Measurements from ENCODE around the gene HPGDS.
"Not testable (repeated sequence)": the region's sequence is repeated elsewhere in the genome, so short reads cannot be mapped to it uniquely, and the experiment has no call there.

Gene HPGDS

DNA sequence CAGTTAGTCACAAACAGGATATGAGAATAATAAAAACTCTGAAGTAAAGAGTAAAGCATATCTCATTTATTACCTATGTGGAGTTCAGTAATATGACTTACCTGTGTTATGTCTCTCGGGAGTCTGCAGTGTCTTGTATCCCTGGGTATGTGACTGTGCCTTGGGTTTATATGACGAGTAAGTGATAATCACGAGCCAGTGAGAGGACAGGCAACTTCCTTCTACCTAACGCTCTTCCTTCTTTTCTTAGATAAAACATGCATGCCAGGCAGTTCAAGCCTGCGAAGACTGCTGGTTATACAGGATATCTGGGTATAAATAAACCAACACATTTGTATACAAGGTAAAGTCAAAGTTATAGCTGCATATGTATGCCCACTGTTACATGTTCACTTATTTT, at the start of gene HPGDS:
HPGDS (minus strand) TSS at position 143 of the 400 bp plus-strand sequence. CDS start 8,207 bp downstream, outside the sequence.
- Histone ChIP-seq H3K4me3 (ENCODE audit: low read depth, low read length) (no peak within 1 kb of the TSS), H3K27me3 (ENCODE audit: insufficient read depth, low read length) (no peaks in the 10 kb centered on the region), H3K79me2 (ENCODE audit: control insufficient read depth, insufficient read depth, low read length, unreplicated experiment) (no peaks in the 10 kb centered on the region), H3K4me1 (ENCODE audit: control insufficient read depth, insufficient read depth, low read length, unreplicated experiment) (peaks cover 7% of the 10 kb centered on the region), H2AFZ (ENCODE audit: low read length, unreplicated experiment) (peak within 1 kb of the TSS; percentile 41), H3K27ac (ENCODE audit: low read depth, low read length) (no peak within 1 kb of the TSS), H3K36me3 (ENCODE audit: insufficient read depth, low read length) (no peaks in the 10 kb centered on the region)

DNA sequence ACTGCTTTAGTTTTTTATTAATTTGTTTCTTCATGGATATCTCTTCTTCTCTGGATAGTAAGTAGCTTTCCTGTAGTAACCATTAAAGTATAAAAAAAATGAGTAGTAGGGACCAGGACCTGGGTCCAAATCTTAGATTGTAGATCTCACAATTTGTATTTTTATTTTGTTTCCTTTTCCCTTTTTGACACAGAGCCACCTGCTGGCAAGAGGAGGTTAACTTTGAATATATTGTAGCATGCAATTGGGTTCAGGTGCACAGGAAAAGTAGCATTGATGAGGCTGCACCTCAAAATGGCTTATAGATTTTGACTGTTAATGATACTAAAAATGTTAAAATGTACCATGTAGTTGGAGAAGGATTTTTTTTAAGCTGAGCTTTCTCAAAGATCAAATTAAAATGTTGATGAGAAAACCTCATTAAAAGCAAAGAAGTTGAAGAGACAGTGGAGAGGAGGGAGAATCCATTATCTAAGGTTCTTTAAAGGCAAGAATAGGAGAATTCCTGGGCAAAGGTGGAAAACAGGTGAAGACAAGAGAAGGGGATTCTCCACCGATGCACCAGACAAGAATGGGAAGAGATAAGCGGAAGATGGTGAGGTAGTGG, 48.3 kb upstream of the HPGDS start:
- Histone ChIP-seq H3K79me2 (ENCODE audit: control insufficient read depth, insufficient read depth, low read length, unreplicated experiment) (no peaks in the 10 kb centered on the region), H2AFZ (ENCODE audit: low read length, unreplicated experiment) (no peak overlapping the region), H3K4me1 (ENCODE audit: control insufficient read depth, insufficient read depth, low read length, unreplicated experiment) (no peaks in the 10 kb centered on the region), H3K27me3 (ENCODE audit: insufficient read depth, low read length) (no peaks in the 10 kb centered on the region), H3K27ac (ENCODE audit: low read depth, low read length) (no peak overlapping the region), H3K36me3 (ENCODE audit: insufficient read depth, low read length) (no peaks in the 10 kb centered on the region), H3K4me3 (ENCODE audit: low read depth, low read length) (no peak overlapping the region)

DNA sequence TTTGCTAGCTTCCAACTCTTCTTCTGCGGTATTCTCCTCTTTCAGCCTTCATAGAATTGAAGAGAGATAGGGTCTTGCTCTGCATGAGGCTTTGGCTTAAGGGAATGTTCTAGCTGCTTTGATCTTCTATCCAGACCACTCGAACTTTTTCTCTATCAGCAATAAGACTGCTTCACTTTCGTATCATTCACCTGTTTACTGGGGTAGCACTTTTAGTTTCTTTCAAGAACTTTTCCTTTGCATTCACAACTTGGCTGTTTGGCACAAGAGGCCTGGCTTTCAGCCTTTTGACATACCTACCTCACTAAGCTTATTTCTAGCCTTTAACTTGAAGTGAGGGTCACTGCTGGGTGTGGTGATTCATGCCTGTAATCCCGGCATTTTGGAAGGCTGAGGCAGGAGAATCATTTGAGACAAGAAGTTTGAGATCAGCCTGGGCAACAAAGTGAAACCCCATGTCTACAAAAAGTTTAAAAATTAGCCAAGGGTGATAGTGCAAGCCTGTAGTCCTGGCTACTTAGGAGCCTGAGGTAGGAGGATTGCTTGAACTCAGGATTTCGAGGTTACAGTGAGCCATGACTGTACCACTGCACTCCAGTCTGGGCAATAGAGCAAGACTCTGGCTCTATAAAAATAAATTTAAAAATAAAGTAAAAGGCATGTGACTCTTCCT, 47.1 kb upstream of the HPGDS start:
- Histone ChIP-seq H3K79me2 (ENCODE audit: control insufficient read depth, insufficient read depth, low read length, unreplicated experiment) (no peaks in the 10 kb centered on the region), H3K4me1 (ENCODE audit: control insufficient read depth, insufficient read depth, low read length, unreplicated experiment) (no peaks in the 10 kb centered on the region), H3K36me3 (ENCODE audit: insufficient read depth, low read length) (no peaks in the 10 kb centered on the region), H3K4me3 (ENCODE audit: low read depth, low read length) (no peak overlapping the region), H2AFZ (ENCODE audit: low read length, unreplicated experiment) (no peak overlapping the region), H3K27me3 (ENCODE audit: insufficient read depth, low read length) (no peaks in the 10 kb centered on the region), H3K27ac (ENCODE audit: low read depth, low read length) (no peak overlapping the region)

DNA sequence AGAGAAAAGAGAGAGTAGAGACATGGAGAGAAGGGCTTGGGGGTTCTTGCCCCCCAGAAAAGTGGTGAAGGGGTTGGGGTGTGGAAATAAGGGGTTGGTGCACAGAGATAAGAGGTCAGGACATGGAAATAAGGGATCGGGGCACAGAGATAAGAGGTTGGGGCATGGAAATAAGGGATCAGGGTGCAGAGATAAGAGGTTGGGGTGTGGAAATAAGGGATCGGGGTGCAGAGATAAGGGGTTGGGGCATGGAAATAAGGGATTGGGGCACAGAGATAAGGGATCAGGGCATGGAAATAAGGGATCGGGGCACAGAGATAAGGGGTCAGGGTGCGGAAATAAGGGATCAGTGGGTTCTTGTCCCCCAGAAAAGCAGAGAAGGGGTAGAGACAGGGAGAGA, 45.3 kb upstream of the HPGDS start:
- not testable (repeated sequence) for H3K79me2 ChIP-seq (ENCODE audit: control insufficient read depth, insufficient read depth, low read length, unreplicated experiment); H3K4me1 ChIP-seq (ENCODE audit: control insufficient read depth, insufficient read depth, low read length, unreplicated experiment); H3K4me3 ChIP-seq (ENCODE audit: low read depth, low read length); H3K36me3 ChIP-seq (ENCODE audit: insufficient read depth, low read length); H3K27ac ChIP-seq (ENCODE audit: low read depth, low read length); H2AFZ ChIP-seq (ENCODE audit: low read length, unreplicated experiment); H3K27me3 ChIP-seq (ENCODE audit: insufficient read depth, low read length)

DNA sequence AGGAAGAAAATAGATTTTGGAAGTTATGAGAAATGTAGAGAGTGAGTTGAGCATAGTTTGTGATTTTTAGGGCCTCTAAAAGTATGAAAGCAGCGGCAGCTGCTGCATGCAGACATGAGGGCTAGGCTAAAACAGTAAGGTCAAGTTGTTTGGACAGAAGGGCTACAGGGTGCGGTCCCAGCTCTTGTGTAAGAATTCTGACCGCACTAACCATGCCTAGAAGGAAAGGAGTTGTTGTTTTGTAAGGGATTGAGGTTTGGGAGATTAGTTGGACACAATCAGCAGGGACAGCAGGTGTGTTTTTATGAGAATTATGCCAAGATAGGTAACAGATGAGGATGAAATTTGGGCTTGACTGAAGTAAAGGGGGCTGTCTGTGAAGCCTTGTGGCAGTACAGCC, 42.8 kb upstream of the HPGDS start:
- H3K79me2 ChIP-seq (ENCODE audit: control insufficient read depth, insufficient read depth, low read length, unreplicated experiment); H3K4me1 ChIP-seq (ENCODE audit: control insufficient read depth, insufficient read depth, low read length, unreplicated experiment); H3K27ac ChIP-seq (ENCODE audit: low read depth, low read length); H3K27me3 ChIP-seq (ENCODE audit: insufficient read depth, low read length); H3K36me3 ChIP-seq (ENCODE audit: insufficient read depth, low read length); H3K4me3 ChIP-seq (ENCODE audit: low read depth, low read length); H2AFZ ChIP-seq (ENCODE audit: low read length, unreplicated experiment): not testable (repeated sequence)

DNA sequence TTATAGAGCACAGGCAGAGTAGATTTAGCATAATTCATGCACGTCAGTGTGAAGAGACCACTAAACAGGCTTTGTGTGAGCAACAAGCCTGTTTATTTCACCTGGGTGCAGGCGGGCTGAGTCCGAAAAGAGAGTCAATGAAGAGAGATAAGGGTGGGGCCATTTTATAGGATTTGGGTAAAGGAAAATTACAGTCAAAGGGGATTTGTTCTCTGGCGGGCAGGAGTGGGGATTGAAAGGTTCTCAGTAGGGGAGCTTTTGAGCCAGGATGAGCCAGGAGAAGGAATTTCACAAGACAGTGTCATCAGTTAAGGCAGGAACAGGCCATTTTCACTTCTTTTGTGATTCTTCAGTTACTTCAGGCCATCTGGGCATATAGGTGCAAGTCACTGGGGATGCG, 40.3 kb upstream of the HPGDS start:
- not testable (repeated sequence) for H3K27ac ChIP-seq (ENCODE audit: low read depth, low read length); H3K27me3 ChIP-seq (ENCODE audit: insufficient read depth, low read length); H3K4me3 ChIP-seq (ENCODE audit: low read depth, low read length); H2AFZ ChIP-seq (ENCODE audit: low read length, unreplicated experiment); H3K36me3 ChIP-seq (ENCODE audit: insufficient read depth, low read length); H3K4me1 ChIP-seq (ENCODE audit: control insufficient read depth, insufficient read depth, low read length, unreplicated experiment); H3K79me2 ChIP-seq (ENCODE audit: control insufficient read depth, insufficient read depth, low read length, unreplicated experiment)

DNA sequence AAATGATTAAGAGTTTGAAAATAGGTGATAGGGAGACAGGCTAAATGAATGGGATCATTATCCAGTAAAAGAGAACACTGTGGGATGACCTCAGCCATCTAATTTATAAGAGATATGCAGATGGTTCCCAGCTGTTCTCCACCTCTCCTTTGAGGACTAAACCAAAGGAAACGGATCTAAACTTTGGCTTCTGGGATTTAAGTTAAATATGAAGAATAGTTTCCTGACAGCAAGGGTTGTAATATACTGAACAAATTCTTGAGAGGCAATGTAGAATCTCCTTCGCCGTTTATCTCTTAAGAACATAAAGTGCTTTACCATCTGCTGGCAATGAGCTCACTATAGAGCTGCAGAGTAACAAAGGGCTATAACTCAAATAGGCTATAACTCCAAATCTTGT, 35.4 kb upstream of the HPGDS start:
- Histone ChIP-seq H2AFZ (ENCODE audit: low read length, unreplicated experiment) (no peak overlapping the region), H3K27me3 (ENCODE audit: insufficient read depth, low read length) (no peaks in the 10 kb centered on the region), H3K4me1 (ENCODE audit: control insufficient read depth, insufficient read depth, low read length, unreplicated experiment) (no peaks in the 10 kb centered on the region), H3K79me2 (ENCODE audit: control insufficient read depth, insufficient read depth, low read length, unreplicated experiment) (no peaks in the 10 kb centered on the region), H3K36me3 (ENCODE audit: insufficient read depth, low read length) (no peaks in the 10 kb centered on the region), H3K4me3 (ENCODE audit: low read depth, low read length) (no peak overlapping the region), H3K27ac (ENCODE audit: low read depth, low read length) (no peak overlapping the region)

DNA sequence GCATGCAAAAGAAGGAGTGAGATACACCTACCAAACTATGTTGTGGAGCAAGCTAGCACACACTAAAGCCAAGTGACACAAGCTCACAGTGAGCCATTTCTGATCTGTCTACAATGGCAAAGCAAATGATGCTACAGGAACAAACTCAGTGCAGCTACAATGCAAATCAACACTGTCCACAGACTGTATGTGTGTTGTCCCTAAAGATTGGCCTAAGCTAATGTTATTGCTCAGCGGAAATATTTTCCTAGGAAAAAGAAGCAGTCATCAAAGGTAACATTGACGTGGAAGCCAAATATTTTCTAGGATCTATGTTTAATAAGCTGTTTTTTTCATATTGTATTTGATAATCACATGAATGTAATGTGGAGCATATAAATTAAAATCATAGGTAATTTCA, 34.7 kb upstream of the HPGDS start:
- H3K27ac ChIP-seq (ENCODE audit: low read depth, low read length) = no peak overlapping the region
- H3K36me3 ChIP-seq (ENCODE audit: insufficient read depth, low read length) = no peaks in the 10 kb centered on the region
- H3K27me3 ChIP-seq (ENCODE audit: insufficient read depth, low read length) = no peaks in the 10 kb centered on the region
- no peaks in the 10 kb centered on the region for H3K4me1 ChIP-seq (ENCODE audit: control insufficient read depth, insufficient read depth, low read length, unreplicated experiment)
- no peaks in the 10 kb centered on the region for H3K79me2 ChIP-seq (ENCODE audit: control insufficient read depth, insufficient read depth, low read length, unreplicated experiment)
- no peak overlapping the region for H2AFZ ChIP-seq (ENCODE audit: low read length, unreplicated experiment)
- H3K4me3 ChIP-seq (ENCODE audit: low read depth, low read length) = no peak overlapping the region

DNA sequence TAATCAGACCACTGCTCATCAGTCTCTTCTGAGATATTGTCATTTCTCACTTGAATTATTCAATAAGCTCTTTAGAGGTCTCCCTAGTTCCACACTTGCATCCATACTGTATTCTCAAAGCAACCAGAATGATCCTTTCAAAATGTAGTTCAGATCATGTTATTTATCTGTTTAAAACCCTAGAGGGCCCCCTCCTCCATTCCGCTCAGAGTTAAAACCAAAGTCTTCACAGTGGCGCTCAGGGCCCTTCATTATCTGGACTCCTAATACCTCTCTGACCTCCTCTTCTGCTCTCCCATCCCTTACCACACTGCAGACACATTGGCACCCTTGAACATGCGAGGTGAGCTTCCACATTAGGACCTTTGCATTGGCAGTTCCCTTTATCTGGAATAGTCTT, 32.7 kb upstream of the HPGDS start:
- Histone ChIP-seq H3K4me3 (ENCODE audit: low read depth, low read length) (no peak overlapping the region), H3K27ac (ENCODE audit: low read depth, low read length) (no peak overlapping the region), H2AFZ (ENCODE audit: low read length, unreplicated experiment) (no peak overlapping the region), H3K36me3 (ENCODE audit: insufficient read depth, low read length) (no peaks in the 10 kb centered on the region), H3K27me3 (ENCODE audit: insufficient read depth, low read length) (no peaks in the 10 kb centered on the region), H3K79me2 (ENCODE audit: control insufficient read depth, insufficient read depth, low read length, unreplicated experiment) (no peaks in the 10 kb centered on the region), H3K4me1 (ENCODE audit: control insufficient read depth, insufficient read depth, low read length, unreplicated experiment) (no peaks in the 10 kb centered on the region)

DNA sequence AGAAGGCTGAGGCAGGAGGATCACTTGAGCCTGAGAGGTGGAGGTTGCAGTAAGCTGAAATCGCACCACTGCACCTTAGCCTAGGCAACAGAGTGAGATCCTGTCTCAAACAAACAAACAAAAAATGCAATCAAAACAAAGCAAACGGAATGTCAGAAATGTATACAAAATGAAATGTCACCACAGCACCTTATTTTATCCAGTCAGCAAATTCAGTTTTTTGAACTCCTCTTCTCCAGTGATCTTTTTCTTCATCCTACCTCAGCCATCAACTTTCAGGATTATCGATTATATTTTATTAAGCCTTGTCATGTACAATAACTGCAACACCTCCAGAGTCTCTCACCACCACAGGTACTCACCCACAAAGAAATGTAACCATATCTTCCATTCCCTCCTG, 31.1 kb upstream of the HPGDS start:
- Histone ChIP-seq H2AFZ (ENCODE audit: low read length, unreplicated experiment) (no peak overlapping the region), H3K27ac (ENCODE audit: low read depth, low read length) (no peak overlapping the region), H3K4me3 (ENCODE audit: low read depth, low read length) (no peak overlapping the region), H3K79me2 (ENCODE audit: control insufficient read depth, insufficient read depth, low read length, unreplicated experiment) (no peaks in the 10 kb centered on the region), H3K27me3 (ENCODE audit: insufficient read depth, low read length) (no peaks in the 10 kb centered on the region), H3K36me3 (ENCODE audit: insufficient read depth, low read length) (no peaks in the 10 kb centered on the region), H3K4me1 (ENCODE audit: control insufficient read depth, insufficient read depth, low read length, unreplicated experiment) (no peaks in the 10 kb centered on the region)

DNA sequence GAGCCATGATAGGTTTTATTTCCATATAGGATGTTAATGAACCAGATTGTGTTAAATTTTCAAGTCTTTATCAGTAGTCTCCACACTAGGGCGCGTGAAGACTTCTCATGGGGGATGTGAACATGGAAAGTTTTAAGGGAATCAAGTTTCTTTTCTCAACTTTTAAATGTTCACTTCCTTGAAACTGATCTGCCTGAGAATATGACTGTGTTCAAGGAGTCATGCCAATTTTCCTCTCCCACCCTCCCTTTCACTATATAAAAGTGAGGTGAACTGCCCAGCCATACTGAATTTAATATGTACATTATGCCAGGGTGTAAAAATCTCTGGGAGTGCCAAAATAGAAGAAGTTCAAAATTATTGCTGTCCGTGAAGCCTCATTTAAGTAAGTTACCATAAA, 30.4 kb upstream of the HPGDS start:
- Histone ChIP-seq H2AFZ (ENCODE audit: low read length, unreplicated experiment) (no peak overlapping the region), H3K4me1 (ENCODE audit: control insufficient read depth, insufficient read depth, low read length, unreplicated experiment) (no peaks in the 10 kb centered on the region), H3K27ac (ENCODE audit: low read depth, low read length) (no peak overlapping the region), H3K36me3 (ENCODE audit: insufficient read depth, low read length) (no peaks in the 10 kb centered on the region), H3K79me2 (ENCODE audit: control insufficient read depth, insufficient read depth, low read length, unreplicated experiment) (no peaks in the 10 kb centered on the region), H3K27me3 (ENCODE audit: insufficient read depth, low read length) (no peaks in the 10 kb centered on the region), H3K4me3 (ENCODE audit: low read depth, low read length) (no peak overlapping the region)
